ENCODE data around the gene OSBPL7.

- TF ChIP-seq POLR2AphosphoS5 (IDR thresholded peaks at IDR 0.05; ENCODE audit: low read depth, low read length) (no peak), REST (IDR thresholded peaks at IDR 0.05; ENCODE audit: insufficient read depth in 1 of 2, low read depth in 2 of 2, low read length in 2 of 2) (no peak), TAF1 (IDR thresholded peaks at IDR 0.05; ENCODE audit: borderline replicate concordance, insufficient read depth, low read length) (no peak), FOXP2 (optimal IDR thresholded peaks at IDR 0.05; ENCODE audit: borderline replicate concordance, extremely low read depth, extremely low read length, insufficient read depth) (no peak), SIN3A (IDR thresholded peaks at IDR 0.05; ENCODE audit: borderline replicate concordance, insufficient read depth, low read length) (no peak)
Measured at GRCh38 chr17:47819475-47819874, 2.1 kb downstream of the OSBPL7 start.
